ENCODE measurements around the gene DPP10. TPM values are rescaled to one million over a fixed set of nuclear protein-coding genes. Genes with fewer than 3 reads are reported as not detected.
"Not testable (repeated sequence)": the region's sequence is repeated elsewhere in the genome, so short reads cannot be mapped to it uniquely, and the experiment has no call there.

The DPP10 gene
- total and polyA plus RNA-seq, 3 experiments from 2014 or later, result not detected

DNA sequence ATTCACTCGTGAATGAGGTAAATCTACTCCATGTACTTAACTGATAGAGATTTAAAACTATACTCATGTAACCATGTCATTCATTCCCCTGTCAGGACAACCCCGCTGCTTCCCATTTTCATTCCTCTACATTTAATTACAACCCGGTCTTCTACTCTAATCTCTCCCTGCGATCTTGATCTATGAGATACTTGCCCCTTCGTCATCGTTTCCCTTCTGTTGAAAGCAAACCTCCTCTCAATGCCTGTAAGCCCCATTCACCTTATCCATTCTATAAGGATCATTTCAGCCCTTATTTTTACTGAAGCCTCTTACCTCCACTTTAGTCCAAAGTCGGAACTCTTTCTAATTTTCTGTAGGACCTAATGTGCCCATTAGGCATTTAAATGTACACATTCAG is 492.6 kb downstream of the DPP10 start:
- Histone ChIP-seq H3K9me3 (ENCODE audit: low read length) (no peaks in the 10 kb centered on the region), H3K27ac (ENCODE audit: low read depth, low read length) (no peak overlapping the region), H3K4me1 (ENCODE audit: insufficient read depth, low read length) (no peaks in the 10 kb centered on the region), H3K27me3 (ENCODE audit: insufficient read depth, low read length, poor library complexity, severe bottlenecking) (no peaks in the 10 kb centered on the region), H3K36me3 (ENCODE audit: insufficient read depth, low read length) (no peaks in the 10 kb centered on the region), H3K4me3 (ENCODE audit: low read length) (no peak overlapping the region)
- no peak for DNase-seq
- POLR2A ChIA-PET, result no interaction called here
- Mint-ChIP-seq H3K9me3 (peaks cover 0 to 33% (median 6%) of the 10 kb centered on the region in 5 donors), H3K36me3 (no peaks in the 10 kb centered on the region), H3K27me3 (peaks cover 0 to 2% of the 10 kb centered on the region in 2 donors), H3K27ac (no peak overlapping the region), H3K4me3 (no peak overlapping the region), H3K4me1 (no peaks in the 10 kb centered on the region)
- CTCF ChIA-PET, result no interaction called here

DNA sequence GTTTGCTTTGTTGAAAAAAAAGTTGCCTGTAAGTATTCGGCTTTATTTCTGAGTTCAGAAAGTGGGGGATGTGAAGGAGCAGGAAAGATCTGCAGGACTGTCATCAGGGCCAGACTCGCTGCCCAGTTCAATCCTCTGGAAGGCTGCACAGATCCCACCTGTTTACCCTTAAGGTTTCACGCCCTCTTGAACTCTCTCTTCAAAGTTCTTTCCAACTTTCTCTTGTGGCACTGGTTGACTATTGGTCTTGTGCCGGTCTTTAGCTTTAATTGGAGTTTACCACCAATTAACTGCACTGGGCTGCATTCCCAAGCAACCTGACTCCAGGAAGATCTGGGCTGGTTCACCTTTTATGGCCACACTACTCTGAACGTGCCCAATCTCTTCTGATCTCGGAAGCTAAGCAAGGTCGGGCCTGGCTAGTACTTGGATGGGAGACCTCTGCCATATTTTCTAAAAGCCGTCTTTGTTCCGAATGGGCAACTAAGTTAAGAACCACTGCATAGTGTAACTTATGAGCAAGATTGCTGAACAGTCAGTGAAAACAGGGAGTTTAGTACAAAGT is 495.0 kb downstream of the DPP10 start:
- no peaks in the 10 kb centered on the region for H3K4me1 ChIP-seq (ENCODE audit: insufficient read depth, low read length)
- H3K27me3 Mint-ChIP-seq, result peaks cover 0 to 2% of the 10 kb centered on the region in 2 donors
- H3K27ac ChIP-seq (ENCODE audit: low read depth, low read length), result no peak overlapping the region
- no peak overlapping the region for H3K27ac Mint-ChIP-seq
- H3K9me3 Mint-ChIP-seq, result peaks cover 0 to 35% (median 6%) of the 10 kb centered on the region in 5 donors
- no peaks in the 10 kb centered on the region for H3K36me3 ChIP-seq (ENCODE audit: insufficient read depth, low read length)
- CTCF ChIA-PET, result no interaction called here
- H3K27me3 ChIP-seq (ENCODE audit: insufficient read depth, low read length, poor library complexity, severe bottlenecking), result no peaks in the 10 kb centered on the region
- H3K9me3 ChIP-seq (ENCODE audit: low read length), result no peaks in the 10 kb centered on the region
- no peak overlapping the region for H3K4me3 Mint-ChIP-seq
- POLR2A ChIA-PET, result no interaction called here
- H3K36me3 Mint-ChIP-seq, result no peaks in the 10 kb centered on the region
- H3K4me1 Mint-ChIP-seq, result no peaks in the 10 kb centered on the region
- DNase-seq, result no peak
- H3K4me3 ChIP-seq (ENCODE audit: low read length), result no peak overlapping the region

DNA sequence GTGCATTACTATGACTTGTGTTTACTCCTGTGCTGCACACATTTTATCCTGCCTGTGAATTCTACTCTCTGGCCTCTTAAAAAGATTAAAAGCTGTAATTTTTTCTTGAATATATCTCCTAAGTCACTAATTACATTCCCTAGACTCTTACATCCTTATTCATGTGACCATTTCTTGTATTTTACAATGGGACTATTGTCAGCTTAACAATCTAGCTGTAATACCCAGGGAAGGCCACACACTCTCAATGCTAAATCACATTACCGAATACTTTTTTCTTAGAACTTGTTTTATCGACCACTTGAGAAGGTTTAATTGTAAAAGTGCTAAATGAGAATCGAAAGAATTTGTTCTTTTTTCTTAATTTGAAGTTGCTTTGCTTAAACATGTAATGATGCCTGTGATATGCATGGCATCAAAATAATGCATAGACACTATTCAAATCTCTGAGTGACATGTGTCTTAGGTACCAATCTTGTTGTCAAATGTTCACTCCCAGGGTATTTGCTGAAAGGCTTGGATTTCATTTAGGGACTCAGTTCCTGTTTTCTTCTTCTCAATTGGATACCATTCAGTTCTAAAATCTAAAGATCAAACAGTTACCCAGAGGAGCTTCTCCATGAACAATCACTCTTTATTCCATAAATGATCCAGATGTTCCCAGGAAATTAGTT is 498.5 kb downstream of the DPP10 start:
- Mint-ChIP-seq H3K9me3 (peaks cover 3 to 19% (median 6%) of the 10 kb centered on the region in 5 donors), H3K4me1 (no peaks in the 10 kb centered on the region), H3K36me3 (no peaks in the 10 kb centered on the region), H3K27me3 (peaks cover 0 to 7% of the 10 kb centered on the region in 2 donors), H3K27ac (no peak overlapping the region), H3K4me3 (no peak overlapping the region)
- Histone ChIP-seq H3K36me3 (ENCODE audit: insufficient read depth, low read length) (no peaks in the 10 kb centered on the region), H3K4me3 (ENCODE audit: low read length) (no peak overlapping the region), H3K27me3 (ENCODE audit: insufficient read depth, low read length, poor library complexity, severe bottlenecking) (no peaks in the 10 kb centered on the region), H3K27ac (ENCODE audit: low read depth, low read length) (no peak overlapping the region), H3K4me1 (ENCODE audit: insufficient read depth, low read length) (no peaks in the 10 kb centered on the region), H3K9me3 (ENCODE audit: low read length) (no peaks in the 10 kb centered on the region)
- ChIA-PET CTCF (no interaction called here), POLR2A (no interaction called here)
- DNase-seq, result no peak

DNA sequence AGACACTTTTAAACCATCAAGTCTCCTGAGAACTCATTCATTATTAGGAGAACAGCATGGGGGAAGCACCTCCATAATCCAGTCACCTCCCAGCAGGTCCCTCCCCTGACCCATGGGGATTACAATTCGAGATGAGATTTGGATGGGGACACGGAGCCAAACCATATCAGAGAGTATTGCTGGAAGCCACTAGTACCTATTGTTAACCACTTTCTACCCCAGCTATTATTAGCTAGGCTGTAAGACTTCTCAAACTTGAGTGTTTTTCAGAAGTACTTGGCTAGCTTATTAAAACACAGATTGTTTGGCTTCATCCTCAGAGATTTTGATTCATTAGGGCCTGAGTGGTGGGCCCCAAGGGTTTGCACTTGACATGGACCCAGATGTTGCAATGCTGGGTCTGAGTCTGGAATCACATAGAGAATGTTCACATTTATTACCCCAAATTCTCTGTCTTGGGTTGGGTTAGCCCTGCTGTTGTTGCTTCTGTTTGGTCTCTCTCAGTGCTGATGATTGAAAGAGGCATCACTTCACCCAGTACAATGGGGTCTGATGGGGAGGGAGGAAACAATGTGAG is 506.9 kb downstream of the DPP10 start:
- Mint-ChIP-seq H3K27me3 (peaks cover 0 to 4% of the 10 kb centered on the region in 2 donors), H3K4me1 (no peaks in the 10 kb centered on the region), H3K27ac (no peak overlapping the region), H3K4me3 (no peak overlapping the region), H3K9me3 (peaks cover 3 to 11% (median 6%) of the 10 kb centered on the region in 5 donors), H3K36me3 (no peaks in the 10 kb centered on the region)
- Histone ChIP-seq H3K27me3 (ENCODE audit: insufficient read depth, low read length, poor library complexity, severe bottlenecking) (no peaks in the 10 kb centered on the region), H3K4me3 (ENCODE audit: low read length) (no peak overlapping the region), H3K36me3 (ENCODE audit: insufficient read depth, low read length) (no peaks in the 10 kb centered on the region), H3K4me1 (ENCODE audit: insufficient read depth, low read length) (no peaks in the 10 kb centered on the region), H3K27ac (ENCODE audit: low read depth, low read length) (no peak overlapping the region), H3K9me3 (ENCODE audit: low read length) (no peaks in the 10 kb centered on the region)
- POLR2A ChIA-PET, result no interaction called here
- no peak for DNase-seq
- CTCF ChIA-PET, result no interaction called here

DNA sequence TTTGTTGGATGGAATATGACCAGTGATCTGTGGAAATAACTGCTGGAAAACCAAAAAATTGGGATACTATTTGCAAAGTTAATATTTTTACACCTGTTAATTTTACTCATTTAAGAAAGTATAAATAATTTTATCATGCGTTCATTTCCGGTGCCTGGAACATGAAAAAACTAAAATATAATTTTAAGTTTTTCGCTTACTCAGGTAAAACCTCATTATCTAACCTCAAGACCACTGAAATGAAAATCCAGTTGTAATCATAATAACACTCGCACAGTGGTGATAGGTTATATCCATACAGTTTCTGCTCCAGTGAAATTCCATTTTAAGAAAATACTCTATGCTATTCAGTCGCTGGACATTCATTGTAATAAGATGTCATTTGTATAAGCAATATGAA is 517.9 kb downstream of the DPP10 start:
- H3K4me3 ChIP-seq (ENCODE audit: low read length), result no peak overlapping the region
- Mint-ChIP-seq H3K4me1 (no peaks in the 10 kb centered on the region), H3K27me3 (no peaks in the 10 kb centered on the region), H3K4me3 (no peak overlapping the region), H3K27ac (no peak overlapping the region), H3K36me3 (no peaks in the 10 kb centered on the region), H3K9me3 (peaks cover 6 to 19% (median 9%) of the 10 kb centered on the region in 5 donors)
- ChIA-PET CTCF (no interaction called here), POLR2A (no interaction called here)
- H3K27ac ChIP-seq (ENCODE audit: low read depth, low read length), result no peak overlapping the region
- no peaks in the 10 kb centered on the region for H3K4me1 ChIP-seq (ENCODE audit: insufficient read depth, low read length)
- no peaks in the 10 kb centered on the region for H3K36me3 ChIP-seq (ENCODE audit: insufficient read depth, low read length)
- no peak for DNase-seq
- H3K27me3 ChIP-seq (ENCODE audit: insufficient read depth, low read length, poor library complexity, severe bottlenecking), result no peaks in the 10 kb centered on the region
- no peaks in the 10 kb centered on the region for H3K9me3 ChIP-seq (ENCODE audit: low read length)

DNA sequence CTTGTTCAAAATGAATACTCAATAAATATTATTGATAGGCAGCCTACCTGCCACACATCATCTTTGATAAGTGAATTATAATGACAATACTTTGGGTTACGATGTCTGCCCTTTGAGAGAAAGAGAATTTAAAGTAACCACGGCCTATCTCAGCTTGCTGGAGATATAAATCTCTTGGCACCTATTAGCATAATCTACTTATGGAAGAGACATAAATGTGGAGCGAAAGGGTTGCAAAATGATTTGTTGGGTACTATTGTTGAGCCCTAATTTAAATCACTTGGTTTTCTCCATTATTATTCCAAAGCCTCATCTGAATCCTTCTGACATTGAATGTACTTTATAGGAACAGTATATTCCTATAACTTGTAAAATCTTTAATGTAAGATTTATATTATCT is 520.1 kb downstream of the DPP10 start:
- no peak overlapping the region for H3K27ac ChIP-seq (ENCODE audit: low read depth, low read length)
- Mint-ChIP-seq H3K27me3 (no peaks in the 10 kb centered on the region), H3K36me3 (no peaks in the 10 kb centered on the region), H3K4me1 (no peaks in the 10 kb centered on the region), H3K4me3 (no peak overlapping the region), H3K27ac (no peak overlapping the region), H3K9me3 (peaks cover 6 to 19% (median 13%) of the 10 kb centered on the region in 5 donors)
- H3K4me1 ChIP-seq (ENCODE audit: insufficient read depth, low read length), result no peaks in the 10 kb centered on the region
- no peak overlapping the region for H3K4me3 ChIP-seq (ENCODE audit: low read length)
- no peaks in the 10 kb centered on the region for H3K27me3 ChIP-seq (ENCODE audit: insufficient read depth, low read length, poor library complexity, severe bottlenecking)
- H3K36me3 ChIP-seq (ENCODE audit: insufficient read depth, low read length), result no peaks in the 10 kb centered on the region
- POLR2A ChIA-PET, result no interaction called here
- DNase-seq, result no peak
- H3K9me3 ChIP-seq (ENCODE audit: low read length), result no peaks in the 10 kb centered on the region
- CTCF ChIA-PET, result no interaction called here

DNA sequence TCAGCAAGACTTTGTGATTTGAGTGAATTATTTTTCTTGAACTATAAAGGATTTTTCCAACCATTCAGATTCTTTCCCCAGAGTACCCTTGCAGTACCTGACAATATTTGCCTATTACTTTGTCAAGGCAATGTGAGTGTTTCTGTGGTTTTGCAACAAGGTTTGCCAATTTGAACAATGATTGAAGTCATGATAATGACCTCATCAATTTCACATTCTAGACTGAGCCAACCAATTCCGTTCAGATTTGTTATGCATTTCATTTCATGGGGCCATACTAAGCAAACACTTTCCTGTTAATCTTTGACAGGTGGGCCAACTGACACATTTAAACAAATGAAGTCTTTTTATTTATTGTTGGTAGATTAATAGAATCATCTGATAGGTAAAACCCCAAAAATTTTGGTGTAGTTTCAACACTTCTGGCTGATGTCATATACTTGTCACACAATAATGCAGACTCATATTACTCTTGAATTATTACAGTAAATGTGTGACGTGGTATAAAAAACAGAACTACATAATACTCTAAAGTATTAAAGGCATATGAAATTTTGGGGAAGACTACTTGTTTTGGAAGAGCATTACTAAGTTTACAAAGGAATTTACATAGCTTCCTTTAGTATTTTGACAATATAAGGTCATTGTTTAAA is 526.4 kb downstream of the DPP10 start:
- no peaks in the 10 kb centered on the region for H3K27me3 Mint-ChIP-seq
- Histone ChIP-seq H3K36me3 (ENCODE audit: insufficient read depth, low read length) (no peaks in the 10 kb centered on the region), H3K9me3 (ENCODE audit: low read length) (no peaks in the 10 kb centered on the region), H3K4me1 (ENCODE audit: insufficient read depth, low read length) (no peaks in the 10 kb centered on the region), H3K27ac (ENCODE audit: low read depth, low read length) (no peak overlapping the region), H3K4me3 (ENCODE audit: low read length) (no peak overlapping the region), H3K27me3 (ENCODE audit: insufficient read depth, low read length, poor library complexity, severe bottlenecking) (no peaks in the 10 kb centered on the region)
- no peak overlapping the region for H3K4me3 Mint-ChIP-seq
- ChIA-PET CTCF (no interaction called here), POLR2A (no interaction called here)
- H3K36me3 Mint-ChIP-seq, result no peaks in the 10 kb centered on the region
- peaks cover 3 to 18% (median 11%) of the 10 kb centered on the region in 5 donors for H3K9me3 Mint-ChIP-seq
- DNase-seq, result no peak
- H3K4me1 Mint-ChIP-seq, result no peaks in the 10 kb centered on the region
- no peak overlapping the region for H3K27ac Mint-ChIP-seq

DNA sequence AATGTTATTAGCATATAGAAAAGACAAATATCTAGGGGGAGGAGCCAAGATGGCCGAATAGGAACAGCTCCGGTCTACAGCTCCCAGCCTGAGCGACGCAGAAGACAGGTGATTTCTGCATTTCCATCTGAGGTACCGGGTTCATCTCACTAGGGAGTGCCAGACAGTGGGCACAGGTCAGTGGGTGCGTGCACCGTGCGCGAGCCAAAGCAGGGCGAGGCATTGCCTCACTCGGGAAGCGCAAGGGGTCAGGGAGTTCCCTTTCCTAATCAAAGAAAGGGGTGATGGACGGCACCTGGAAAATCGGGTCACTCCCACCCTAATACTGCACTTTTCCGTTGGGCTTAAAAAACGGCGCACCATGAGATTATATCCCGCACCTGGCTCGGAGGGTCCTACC is 561.9 kb downstream of the DPP10 start:
- H3K36me3 ChIP-seq (ENCODE audit: insufficient read depth, low read length); H3K27ac Mint-ChIP-seq; H3K9me3 ChIP-seq (ENCODE audit: low read length); H3K27me3 Mint-ChIP-seq; H3K27me3 ChIP-seq (ENCODE audit: insufficient read depth, low read length, poor library complexity, severe bottlenecking); DNase-seq; POLR2A ChIA-PET; H3K4me1 ChIP-seq (ENCODE audit: insufficient read depth, low read length); H3K4me3 Mint-ChIP-seq; H3K4me1 Mint-ChIP-seq; H3K36me3 Mint-ChIP-seq; H3K4me3 ChIP-seq (ENCODE audit: low read length); H3K27ac ChIP-seq (ENCODE audit: low read depth, low read length); CTCF ChIA-PET: not testable (repeated sequence)
- peaks cover 3 to 16% (median 9%) of the 10 kb centered on the region in 5 donors for H3K9me3 Mint-ChIP-seq
